GM12872 (cell line): ENCODE results near the gene SLC19A1.

Experiments used
- TF ChIP-seq, protein P1 (sequence below): IDR thresholded peaks from 3 replicates; pipeline ENCODE4 v1.5.1; 2011; ENCODE audit warnings: low read depth, mild to moderate bottlenecking, low read length, moderate library complexity; ENCODE audit not compliant: insufficient read depth

SLC19A1 gene

DNA sequence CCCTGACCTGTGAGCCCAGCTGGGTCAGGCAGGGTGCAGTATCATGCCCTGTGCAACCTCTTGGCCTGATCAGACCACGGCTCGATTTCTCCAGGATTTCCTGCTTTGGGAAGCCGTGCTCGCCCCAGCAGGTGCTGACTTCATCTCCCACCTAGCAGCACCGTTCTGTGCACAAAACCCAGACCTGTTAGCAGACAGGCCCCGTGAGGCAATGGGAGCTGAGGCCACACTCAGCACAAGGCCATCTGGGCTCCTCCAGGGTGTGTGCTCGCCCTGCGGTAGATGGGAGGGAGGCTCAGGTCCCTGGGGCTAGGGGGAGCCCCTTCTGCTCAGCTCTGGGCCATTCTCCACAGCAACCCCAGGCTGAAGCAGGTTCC is 29.6 kb downstream of the SLC19A1 start:
- TF ChIP-seq, protein P1, sequence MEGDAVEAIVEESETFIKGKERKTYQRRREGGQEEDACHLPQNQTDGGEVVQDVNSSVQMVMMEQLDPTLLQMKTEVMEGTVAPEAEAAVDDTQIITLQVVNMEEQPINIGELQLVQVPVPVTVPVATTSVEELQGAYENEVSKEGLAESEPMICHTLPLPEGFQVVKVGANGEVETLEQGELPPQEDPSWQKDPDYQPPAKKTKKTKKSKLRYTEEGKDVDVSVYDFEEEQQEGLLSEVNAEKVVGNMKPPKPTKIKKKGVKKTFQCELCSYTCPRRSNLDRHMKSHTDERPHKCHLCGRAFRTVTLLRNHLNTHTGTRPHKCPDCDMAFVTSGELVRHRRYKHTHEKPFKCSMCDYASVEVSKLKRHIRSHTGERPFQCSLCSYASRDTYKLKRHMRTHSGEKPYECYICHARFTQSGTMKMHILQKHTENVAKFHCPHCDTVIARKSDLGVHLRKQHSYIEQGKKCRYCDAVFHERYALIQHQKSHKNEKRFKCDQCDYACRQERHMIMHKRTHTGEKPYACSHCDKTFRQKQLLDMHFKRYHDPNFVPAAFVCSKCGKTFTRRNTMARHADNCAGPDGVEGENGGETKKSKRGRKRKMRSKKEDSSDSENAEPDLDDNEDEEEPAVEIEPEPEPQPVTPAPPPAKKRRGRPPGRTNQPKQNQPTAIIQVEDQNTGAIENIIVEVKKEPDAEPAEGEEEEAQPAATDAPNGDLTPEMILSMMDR, result no peak

DNA sequence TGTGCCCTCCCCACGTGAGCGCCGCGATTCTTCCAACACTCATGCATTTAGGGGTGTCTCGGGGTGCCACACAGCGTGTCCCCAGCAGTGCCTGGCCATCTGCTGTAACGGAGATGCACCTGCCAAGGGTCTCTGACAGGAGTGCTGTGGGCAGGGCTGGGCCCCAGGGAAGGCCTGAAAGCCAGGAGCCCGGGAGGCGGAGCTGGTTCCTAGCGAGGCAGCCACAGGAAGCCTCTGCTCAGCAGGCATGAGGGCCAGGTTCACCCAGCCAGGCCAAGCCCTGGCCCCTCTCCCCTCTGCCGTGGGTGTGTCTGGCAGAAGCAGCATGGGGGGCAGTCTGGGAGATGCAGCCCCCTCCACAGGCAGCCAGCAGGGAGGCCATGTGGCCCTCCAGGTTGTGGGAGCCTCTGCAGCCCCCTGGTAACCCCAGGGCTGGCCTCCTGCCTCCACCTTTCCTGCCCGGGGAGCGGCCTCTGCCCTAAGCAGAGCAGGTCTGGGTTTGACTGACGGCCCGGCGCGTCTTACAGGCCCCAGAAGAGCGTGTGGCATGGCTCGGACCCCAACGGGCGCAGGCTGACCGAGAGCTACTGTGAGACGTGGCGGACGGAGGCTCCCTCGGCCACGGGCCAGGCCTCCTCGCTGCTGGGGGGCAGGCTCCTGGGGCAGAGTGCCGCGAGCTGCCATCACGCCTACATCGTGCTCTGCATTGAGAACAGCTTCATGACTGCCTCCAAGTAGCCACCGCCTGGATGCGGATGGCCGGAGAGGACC is 30.4 kb downstream of the SLC19A1 start:
- TF ChIP-seq, protein P1, result no peak

DNA sequence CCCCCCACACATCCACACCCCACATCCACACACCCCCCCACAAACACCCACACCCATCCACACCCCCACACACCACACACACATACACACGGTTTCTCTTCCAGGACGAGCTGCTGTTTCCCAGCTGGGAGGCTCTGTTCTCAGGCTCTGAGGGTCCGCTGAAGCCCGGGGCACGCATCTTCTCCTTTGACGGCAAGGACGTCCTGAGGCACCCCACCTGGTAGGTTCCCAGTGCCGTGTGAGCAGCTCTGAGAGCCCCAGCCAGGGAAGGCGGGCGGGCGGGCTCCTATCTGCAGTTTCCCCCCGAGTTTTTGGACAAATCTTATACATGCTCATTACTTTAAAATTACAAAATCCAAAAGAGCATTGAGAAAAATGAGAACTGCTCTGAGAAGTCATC is 31.2 kb downstream of the SLC19A1 start:
- TF ChIP-seq, protein P1, result no peak

DNA sequence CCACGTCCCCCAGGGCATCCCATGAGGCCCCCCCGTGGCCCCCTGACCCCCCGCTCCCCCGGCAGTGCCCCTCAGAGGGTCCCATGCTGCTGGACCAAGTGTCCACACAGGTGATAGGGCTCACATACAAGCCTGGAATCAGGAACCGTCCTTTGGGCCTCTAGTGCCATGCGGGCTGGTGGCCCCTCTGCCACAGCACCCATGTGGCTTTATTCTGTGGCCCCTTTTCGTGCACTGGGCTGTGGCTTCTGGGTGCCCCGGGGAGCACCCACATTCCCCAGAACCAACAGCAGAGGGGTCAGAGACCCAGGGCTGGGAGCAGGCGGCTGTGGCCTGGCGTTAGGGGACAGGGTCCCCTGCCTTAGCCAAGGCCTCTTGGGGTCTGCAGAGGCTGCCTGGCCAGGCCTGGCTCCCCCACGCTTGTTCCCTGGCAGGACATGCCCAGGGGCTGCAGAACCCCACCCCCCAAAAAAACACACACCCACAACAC is 31.7 kb downstream of the SLC19A1 start:
- TF ChIP-seq, protein P1, result no peak

DNA sequence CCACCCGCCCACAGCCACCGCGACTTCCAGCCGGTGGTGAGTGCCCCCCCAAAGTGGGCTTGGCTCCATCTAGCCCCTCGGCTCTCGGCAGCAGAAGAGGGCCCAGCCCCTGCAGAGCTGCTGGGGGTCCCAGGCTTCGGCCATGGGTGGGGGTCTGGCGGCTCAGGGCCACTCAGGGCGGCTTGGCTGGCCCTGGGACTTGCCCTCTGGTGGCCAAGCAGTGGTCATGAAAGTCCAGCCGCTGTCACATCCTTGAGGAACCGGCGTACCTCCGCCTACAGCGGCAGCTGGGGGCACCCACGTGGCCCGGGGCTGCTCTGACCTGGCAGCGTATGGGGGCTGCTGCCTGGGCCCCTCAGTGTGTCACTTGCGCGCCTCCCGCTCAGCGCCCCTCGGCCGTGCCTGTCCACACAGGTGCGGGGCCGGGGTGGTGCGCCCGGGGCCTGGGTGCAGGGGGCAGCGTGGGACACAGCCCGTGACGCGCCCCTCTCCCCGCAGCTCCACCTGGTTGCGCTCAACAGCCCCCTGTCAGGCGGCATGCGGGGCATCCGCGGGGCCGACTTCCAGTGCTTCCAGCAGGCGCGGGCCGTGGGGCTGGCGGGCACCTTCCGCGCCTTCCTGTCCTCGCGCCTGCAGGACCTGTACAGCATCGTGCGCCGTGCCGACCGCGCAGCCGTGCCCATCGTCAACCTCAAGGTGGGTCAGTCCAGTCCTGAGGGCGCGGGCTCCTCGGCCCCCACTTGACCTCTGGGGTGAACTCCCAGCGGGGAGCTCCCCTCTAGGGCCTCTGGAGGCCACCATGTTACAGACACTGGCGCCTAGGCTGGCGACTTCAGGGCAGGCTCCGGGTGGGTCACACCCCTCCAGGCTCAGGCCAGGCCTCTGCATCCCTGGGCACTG is 32.4 kb downstream of the SLC19A1 start:
- TF ChIP-seq, protein P1, result no peak

- TF ChIP-seq, protein P1, result no peak
Observed at GRCh38 chr21:45508607-45509565, 33.4 kb downstream of the SLC19A1 start.
